ENCODE measurements around the gene TMEM39B.
"Not testable (repeated sequence)": the region's sequence is repeated elsewhere in the genome, so short reads cannot be mapped to it uniquely, and the experiment has no call there.

TMEM39B gene

GRCh38 chr1:32111789-32112188 is 39.0 kb downstream of the TMEM39B start:
- no peak for DNase-seq (ENCODE audit: low read depth in 3 of 3)

- no peak for DNase-seq (ENCODE audit: low read depth in 3 of 3)
Observed at GRCh38 chr1:32112806-32113375, 40.2 kb downstream of the TMEM39B start.

- not testable (repeated sequence) for DNase-seq (ENCODE audit: low read depth in 3 of 3)
Observed at GRCh38 chr1:32113436-32113835, 40.7 kb downstream of the TMEM39B start.

- DNase-seq (ENCODE audit: low read depth in 3 of 3) = no peak
Observed at GRCh38 chr1:32114420-32114819, 41.7 kb downstream of the TMEM39B start.

GRCh38 chr1:32115496-32115895 is 42.8 kb downstream of the TMEM39B start:
- DNase-seq (ENCODE audit: low read depth in 3 of 3) = no peak

- no peak for DNase-seq (ENCODE audit: low read depth in 3 of 3)
Observed at GRCh38 chr1:32116531-32116930, 43.8 kb downstream of the TMEM39B start.

- DNase-seq (ENCODE audit: low read depth in 3 of 3) = no peak
Observed at GRCh38 chr1:32122151-32122550, 49.4 kb downstream of the TMEM39B start.

GRCh38 chr1:32123361-32123760 is 50.6 kb downstream of the TMEM39B start:
- not testable (repeated sequence) for DNase-seq (ENCODE audit: low read depth in 3 of 3)

- no peak for DNase-seq (ENCODE audit: low read depth in 3 of 3)
Observed at GRCh38 chr1:32125313-32125712, 52.6 kb downstream of the TMEM39B start.

GRCh38 chr1:32126770-32127169 is 54.0 kb downstream of the TMEM39B start:
- DNase-seq (ENCODE audit: low read depth in 3 of 3) = no peak

- DNase-seq (ENCODE audit: low read depth in 3 of 3) = no peak
Observed at GRCh38 chr1:32127409-32128198, 54.9 kb downstream of the TMEM39B start.

- DNase-seq (ENCODE audit: low read depth in 3 of 3) = no peak
Observed at GRCh38 chr1:32128479-32128878, 55.7 kb downstream of the TMEM39B start.

GRCh38 chr1:32128964-32129363 is 56.2 kb downstream of the TMEM39B start:
- no peak for DNase-seq (ENCODE audit: low read depth in 3 of 3)

GRCh38 chr1:32133950-32134280 is 61.2 kb downstream of the TMEM39B start:
- not testable (repeated sequence) for DNase-seq (ENCODE audit: low read depth in 3 of 3)

GRCh38 chr1:32137111-32137510 is 64.4 kb downstream of the TMEM39B start:
- no peak for DNase-seq (ENCODE audit: low read depth in 3 of 3)

- no peak for DNase-seq (ENCODE audit: low read depth in 3 of 3)
Observed at GRCh38 chr1:32138965-32139364, 66.2 kb downstream of the TMEM39B start.

GRCh38 chr1:32142446-32143301 is 69.9 kb downstream of the TMEM39B start:
- no peak for DNase-seq (ENCODE audit: low read depth in 3 of 3)

- not testable (repeated sequence) for DNase-seq (ENCODE audit: low read depth in 3 of 3)
Observed at GRCh38 chr1:32143302-32143695, 70.6 kb downstream of the TMEM39B start.

- no peak for DNase-seq (ENCODE audit: low read depth in 3 of 3)
Observed at GRCh38 chr1:32144033-32144432, 71.3 kb downstream of the TMEM39B start.

GRCh38 chr1:32147799-32148198 is 75.1 kb downstream of the TMEM39B start:
- DNase-seq (ENCODE audit: low read depth in 3 of 3) = not testable (repeated sequence)

- DNase-seq (ENCODE audit: low read depth in 3 of 3) = no peak
Observed at GRCh38 chr1:32150847-32151246, 78.1 kb downstream of the TMEM39B start.

GRCh38 chr1:32151319-32151787 is 78.6 kb downstream of the TMEM39B start:
- DNase-seq (ENCODE audit: low read depth in 3 of 3) = no peak

All from stimulated activated CD4-positive, alpha-beta T cell treated with anti-CD3 and anti-CD28 coated beads, TNF-alpha, amount 100 ng/mL, for 48 hours (primary cell).